Measurements from ENCODE around the gene LDAH. TPM values are rescaled to one million over a fixed set of nuclear protein-coding genes. Genes with fewer than 3 reads are reported as not detected.

The LDAH gene
- total and polyA plus RNA-seq, 10 of the 15 experiments (the other 5 are each of a cell fraction or from before 2014, with no cell fraction given) = 17.9 to 44.7 (median 30.0) TPM

DNA sequence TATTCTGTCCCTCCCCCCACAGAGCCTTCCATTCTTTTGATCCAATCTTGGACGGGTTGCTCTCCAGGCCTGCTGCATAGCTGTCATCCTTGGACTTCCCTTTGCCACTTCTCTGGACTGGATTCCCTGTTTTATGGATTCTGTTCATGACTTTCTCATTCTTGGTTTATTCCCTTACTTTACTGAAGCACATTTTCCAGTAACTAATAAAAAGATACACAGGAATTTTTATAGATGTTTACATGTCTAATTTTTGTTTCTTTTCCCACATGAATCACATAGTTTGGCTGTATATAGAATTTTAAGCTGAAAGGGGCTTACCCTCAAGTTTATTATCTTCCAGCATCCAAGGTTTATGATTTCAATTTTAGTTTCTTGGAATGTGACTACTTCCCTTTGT lies 118.0 kb downstream of the LDAH start:
- in situ Hi-C loops (cut with MboI) (no loop called here), intact Hi-C loops (cut with micrococcal nuclease; ENCODE audit: unreplicated experiment) (no loop called here)
- Histone ChIP-seq H3K4me3 (no peak overlapping the region), H3K27me3 (replicated peaks in 1 of 2; ENCODE audit: control insufficient read depth in 2 of 2, insufficient read depth in 2 of 2, low read length in 1 of 2) (no peaks in the 10 kb centered on the region), H3K4me2 (ENCODE audit: control insufficient read depth, insufficient read depth) (no peak overlapping the region), H3K9ac (ENCODE audit: control insufficient read depth, insufficient read depth, low read length) (no peak overlapping the region), H3K4me1 (ENCODE audit: control insufficient read depth, insufficient read depth, low read length) (peaks cover 2% of the 10 kb centered on the region; the same call in 1 of the 2 replicates), H3K9me3 (replicated peaks; ENCODE audit: control insufficient read depth, insufficient read depth, low read length) (no peaks in the 10 kb centered on the region), H3K36me3 (ENCODE audit: control insufficient read depth in 2 of 2, insufficient read depth in 2 of 2, low read length in 1 of 2) (no peaks in the 10 kb centered on the region; a peak in 1 of 4 replicates), H3K27ac (ENCODE audit: control insufficient read depth, insufficient read depth) (no peak overlapping the region), H2AFZ (ENCODE audit: control insufficient read depth, low read depth, low read length) (no peak overlapping the region), H4K20me1 (ENCODE audit: control insufficient read depth, insufficient read depth) (no peaks in the 10 kb centered on the region), H3K79me2 (ENCODE audit: control insufficient read depth, insufficient read depth, low read length) (no peaks in the 10 kb centered on the region)
- ChIA-PET CTCF (interaction anchor here (3.2 kb wide), 1 partner anchor 77 kb away, joined by 13 read pairs; no protein-coding TSS in a partner anchor), POLR2A (no interaction called here), SMC1A (ENCODE audit: uncharacterized antibody, unreplicated experiment) (no interaction called here), RAD21 (ENCODE audit: unreplicated experiment) (no interaction called here)
- no peak for TF ChIP-seq BCLAF1 (IDR thresholded peaks at IDR 0.05)
- no peak for TF ChIP-seq SREBF1 (IDR thresholded peaks at IDR 0.05; ENCODE audit: low read length)
- TF ChIP-seq RAD51 (IDR thresholded peaks at IDR 0.05) = no peak
- no peak for TF ChIP-seq SUZ12 (IDR thresholded peaks at IDR 0.05; ENCODE audit: unreplicated experiment)
- TF ChIP-seq NKRF (conservative IDR thresholded peaks at IDR 0.05) = no peak
- TF ChIP-seq ZSCAN29 (IDR thresholded peaks at IDR 0.05) = no peak
- whole genome bisulfite sequencing (ENCODE audit: insufficient coverage, insufficient replicate concordance, low lambda C conversion rate, missing lambda C conversion rate) = 100% methylated on average over 1 of the region's 1 CpG
- no TSS peak for BruUV-seq (replicated peaks)
- ATAC-seq = no peak
- no peak for FAIRE-seq
- no peak for DNase-seq (ENCODE audit: low read depth, low spot score)

Measured in GM12878 (cell line).